Measurements from ENCODE around the gene PTGES3.
"Not testable (repeated sequence)": the region's sequence is repeated elsewhere in the genome, so short reads cannot be mapped to it uniquely, and the experiment has no call there.

PTGES3 gene

GRCh38 chr12:56704522-56704921 lies 16.4 kb upstream of the PTGES3 start:
- DNase-seq = not testable (repeated sequence)

GRCh38 chr12:56699020-56699661 lies 11.1 kb upstream of the PTGES3 start:
- DNase-seq = no peak

GRCh38 chr12:56695327-56696101 lies 7.4 kb upstream of the PTGES3 start:
- peak; percentile 34 for DNase-seq

GRCh38 chr12:56694161-56694560 lies 6.1 kb upstream of the PTGES3 start:
- DNase-seq = no peak

- DNase-seq = no peak
Measured at GRCh38 chr12:56688846-56689109, 694 bp upstream of the PTGES3 start.

- peak; percentile 40 for DNase-seq
Measured at GRCh38 chr12:56687223-56688128, 608 bp downstream of the PTGES3 start.

- no peak for DNase-seq
Measured at GRCh38 chr12:56684745-56685359, 3.2 kb downstream of the PTGES3 start.

- DNase-seq = no peak
Measured at GRCh38 chr12:56682323-56682722, 5.8 kb downstream of the PTGES3 start.

GRCh38 chr12:56679883-56680575 lies 8.1 kb downstream of the PTGES3 start:
- no peak for DNase-seq

GRCh38 chr12:56678852-56679251 lies 9.2 kb downstream of the PTGES3 start:
- no peak for DNase-seq

- DNase-seq = no peak
Measured at GRCh38 chr12:56677680-56678079, 10.4 kb downstream of the PTGES3 start.

GRCh38 chr12:56676851-56677580 lies 11.1 kb downstream of the PTGES3 start:
- DNase-seq = no peak

- DNase-seq = no peak
Measured at GRCh38 chr12:56671608-56672007, 16.5 kb downstream of the PTGES3 start.

- DNase-seq = no peak
Measured at GRCh38 chr12:56670836-56671235, 17.2 kb downstream of the PTGES3 start.

GRCh38 chr12:56668197-56668457 lies 20.0 kb downstream of the PTGES3 start:
- no peak for DNase-seq

GRCh38 chr12:56661979-56662638 lies 26.0 kb downstream of the PTGES3 start:
- DNase-seq = no peak

GRCh38 chr12:56661560-56661959 lies 26.5 kb downstream of the PTGES3 start:
- DNase-seq = no peak

GRCh38 chr12:56658921-56659320 lies 29.2 kb downstream of the PTGES3 start:
- DNase-seq = no peak

- peak; percentile 23 for DNase-seq
Measured at GRCh38 chr12:56657416-56658379, 30.4 kb downstream of the PTGES3 start.

- not testable (repeated sequence) for DNase-seq
Measured at GRCh38 chr12:56653781-56654180, 34.3 kb downstream of the PTGES3 start.

Measured in EL (cell line).